Uterus (tissue), 2 donors: ENCODE data around the gene EML1.

Source experiments
- POLR2A ChIP-seq, 2 donors: fragments of 450-650 bp; IDR thresholded peaks; one replicate each; pipeline ENCODE4 v1.6.1; 2016; ENCODE audit warnings: antibody characterized with exemption in 2 of 2, mild to moderate bottlenecking in 1 of 2, moderate library complexity in 1 of 2
- TF ChIP-seq, protein P1 (sequence below), 4 experiments: fragments of 200-600 bp in 2 of 4; fragments of 450-650 bp in 2 of 4; sonication (generic) in 2 of 4; IDR thresholded peaks; one replicate each; pipeline ENCODE4 v1.5.1; 2016 to 2019; ENCODE audit warnings: antibody characterized with exemption in 4 of 4, mild to moderate bottlenecking in 2 of 4, moderate library complexity in 1 of 4

DNA sequence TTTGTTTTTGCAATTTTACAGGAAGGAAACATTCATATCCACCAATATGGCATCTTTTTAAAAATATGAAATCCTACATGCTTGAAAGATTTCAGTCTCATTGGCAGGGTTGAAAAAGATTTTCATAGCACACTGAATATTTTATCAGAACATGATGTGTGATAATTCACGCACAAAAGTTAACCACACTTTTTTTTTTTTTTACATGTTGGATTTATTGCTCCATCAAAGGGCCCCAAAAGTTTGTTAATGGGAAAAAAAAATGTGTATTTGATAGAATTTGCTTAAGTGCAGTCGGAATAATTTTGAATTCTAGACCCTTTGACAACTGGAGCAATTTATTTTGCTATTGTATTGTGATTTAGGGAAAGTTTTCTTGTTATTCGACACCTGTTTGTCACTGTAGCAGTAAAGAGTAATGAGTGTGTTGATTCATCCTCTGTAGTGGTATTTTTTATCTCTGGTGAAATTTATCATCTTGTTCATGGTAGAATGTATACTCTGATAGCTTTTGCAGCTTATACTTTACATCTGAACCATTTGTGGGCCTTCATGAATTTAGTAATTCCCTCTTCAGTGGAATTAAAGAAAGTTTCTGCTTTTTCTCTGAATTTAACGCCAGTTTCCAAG lies 1.1 kb downstream of the EML1 start:
- TF ChIP-seq, protein P1, sequence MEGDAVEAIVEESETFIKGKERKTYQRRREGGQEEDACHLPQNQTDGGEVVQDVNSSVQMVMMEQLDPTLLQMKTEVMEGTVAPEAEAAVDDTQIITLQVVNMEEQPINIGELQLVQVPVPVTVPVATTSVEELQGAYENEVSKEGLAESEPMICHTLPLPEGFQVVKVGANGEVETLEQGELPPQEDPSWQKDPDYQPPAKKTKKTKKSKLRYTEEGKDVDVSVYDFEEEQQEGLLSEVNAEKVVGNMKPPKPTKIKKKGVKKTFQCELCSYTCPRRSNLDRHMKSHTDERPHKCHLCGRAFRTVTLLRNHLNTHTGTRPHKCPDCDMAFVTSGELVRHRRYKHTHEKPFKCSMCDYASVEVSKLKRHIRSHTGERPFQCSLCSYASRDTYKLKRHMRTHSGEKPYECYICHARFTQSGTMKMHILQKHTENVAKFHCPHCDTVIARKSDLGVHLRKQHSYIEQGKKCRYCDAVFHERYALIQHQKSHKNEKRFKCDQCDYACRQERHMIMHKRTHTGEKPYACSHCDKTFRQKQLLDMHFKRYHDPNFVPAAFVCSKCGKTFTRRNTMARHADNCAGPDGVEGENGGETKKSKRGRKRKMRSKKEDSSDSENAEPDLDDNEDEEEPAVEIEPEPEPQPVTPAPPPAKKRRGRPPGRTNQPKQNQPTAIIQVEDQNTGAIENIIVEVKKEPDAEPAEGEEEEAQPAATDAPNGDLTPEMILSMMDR (IDR thresholded peaks at IDR 0.05): no peak
- TF ChIP-seq POLR2A (IDR thresholded peaks at IDR 0.05): no peak
